Body of pancreas (tissue), 4 donors: ENCODE results near the gene ZSCAN5A.
"Not testable (repeated sequence)": the region's sequence is repeated elsewhere in the genome, so short reads cannot be mapped to it uniquely, and the experiment has no call there.

ENCODE experiments used
- POLR2A ChIP-seq, 3 donors: fragments of 450-650 bp; IDR thresholded peaks; one replicate each; pipeline ENCODE4 v1.6.1; 2016; ENCODE audit warnings: antibody characterized with exemption in 3 of 3, mild to moderate bottlenecking in 2 of 3
- TF ChIP-seq, protein P1 (sequence below), 7 experiments: fragments of 450-650 bp in 4 of 7; fragments of 200-600 bp in 3 of 7; sonication (generic) in 3 of 7; IDR thresholded peaks; one replicate each; pipeline ENCODE4 v1.5.1; 2016 to 2019; ENCODE audit warnings: antibody characterized with exemption in 7 of 7

DNA sequence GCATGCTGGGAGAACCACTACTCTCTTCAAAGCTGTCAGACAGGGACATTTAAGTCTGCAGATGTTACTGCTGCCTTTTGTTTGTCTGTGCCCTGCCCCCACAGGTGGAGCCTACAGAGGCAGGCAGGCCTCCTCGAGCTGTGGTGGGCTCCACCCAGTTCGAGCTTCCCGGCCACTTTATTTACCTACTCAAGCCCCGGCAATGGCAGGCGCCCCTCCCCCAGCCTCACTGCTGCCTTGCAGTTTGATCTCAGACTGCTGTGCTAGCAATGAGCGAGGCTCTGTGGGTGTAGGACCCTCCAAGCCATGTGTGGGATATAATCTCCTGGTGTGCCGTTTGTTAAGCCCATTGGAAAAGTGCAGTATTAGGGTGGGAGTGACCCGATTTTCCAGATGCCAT, 22.4 kb upstream of the ZSCAN5A start:
- TF ChIP-seq, protein P1, sequence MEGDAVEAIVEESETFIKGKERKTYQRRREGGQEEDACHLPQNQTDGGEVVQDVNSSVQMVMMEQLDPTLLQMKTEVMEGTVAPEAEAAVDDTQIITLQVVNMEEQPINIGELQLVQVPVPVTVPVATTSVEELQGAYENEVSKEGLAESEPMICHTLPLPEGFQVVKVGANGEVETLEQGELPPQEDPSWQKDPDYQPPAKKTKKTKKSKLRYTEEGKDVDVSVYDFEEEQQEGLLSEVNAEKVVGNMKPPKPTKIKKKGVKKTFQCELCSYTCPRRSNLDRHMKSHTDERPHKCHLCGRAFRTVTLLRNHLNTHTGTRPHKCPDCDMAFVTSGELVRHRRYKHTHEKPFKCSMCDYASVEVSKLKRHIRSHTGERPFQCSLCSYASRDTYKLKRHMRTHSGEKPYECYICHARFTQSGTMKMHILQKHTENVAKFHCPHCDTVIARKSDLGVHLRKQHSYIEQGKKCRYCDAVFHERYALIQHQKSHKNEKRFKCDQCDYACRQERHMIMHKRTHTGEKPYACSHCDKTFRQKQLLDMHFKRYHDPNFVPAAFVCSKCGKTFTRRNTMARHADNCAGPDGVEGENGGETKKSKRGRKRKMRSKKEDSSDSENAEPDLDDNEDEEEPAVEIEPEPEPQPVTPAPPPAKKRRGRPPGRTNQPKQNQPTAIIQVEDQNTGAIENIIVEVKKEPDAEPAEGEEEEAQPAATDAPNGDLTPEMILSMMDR (IDR thresholded peaks at IDR 0.05), result not testable (repeated sequence)
- not testable (repeated sequence) for TF ChIP-seq POLR2A (IDR thresholded peaks at IDR 0.05)
